Hepatocyte (in vitro differentiated cells): Measurements from ENCODE around the gene MAD1L1. TPM values are rescaled to one million over a fixed set of nuclear protein-coding genes. Genes with fewer than 3 reads are reported as not detected.
A peak's percentile ranks its signal among the peaks of the same experiment; 100 is the strongest.

ENCODE experiments used
- DNase-seq: peaks from one replicate; pipeline ENCODE4 v3.0.0-alpha.2; 2016; ENCODE audit warnings: low spot score
- H2AFZ ChIP-seq: fragments of 200-600 bp; sonication (generic); 2 replicates; pipeline ENCODE4 v1.6.0; 2016; ENCODE audit warnings: antibody characterized with exemption, mild to moderate bottlenecking
- H3K27ac ChIP-seq: fragments of 200-600 bp; sonication (generic); 2 replicates; pipeline ENCODE4 v1.5.1; 2016; ENCODE audit warnings: mild to moderate bottlenecking
- H3K27me3 ChIP-seq: fragments of 200-600 bp; sonication (generic); 2 replicates; pipeline ENCODE4 v1.6.1; 2016
- H3K36me3 ChIP-seq: fragments of 200-600 bp; sonication (generic); replicated peaks from 2 replicates; pipeline ENCODE4 v1.5.1; 2016; ENCODE audit warnings: low read depth; ENCODE audit not compliant: insufficient read depth
- H3K4me1 ChIP-seq: fragments of 200-600 bp; sonication (generic); 2 replicates; pipeline ENCODE4 v1.5.1; 2016; ENCODE audit warnings: mild to moderate bottlenecking, moderate library complexity; ENCODE audit not compliant: insufficient read depth
- H3K4me2 ChIP-seq: fragments of 200-600 bp; sonication (generic); 2 replicates; pipeline ENCODE4 v1.6.0; 2016
- H3K4me3 ChIP-seq: fragments of 200-600 bp; sonication (generic); 2 replicates; pipeline ENCODE4 v1.5.1; 2016; ENCODE audit warnings: mild to moderate bottlenecking
- H3K79me2 ChIP-seq: fragments of 200-600 bp; sonication (generic); 2 replicates; pipeline ENCODE4 v1.6.0; 2017; ENCODE audit warnings: mild to moderate bottlenecking
- H3K9me2 ChIP-seq: fragments of 200-600 bp; sonication (generic); replicated peaks from 2 replicates; pipeline ENCODE4 v1.6.0; 2017; ENCODE audit warnings: mild to moderate bottlenecking; ENCODE audit not compliant: insufficient read depth
- H3K9me3 ChIP-seq: fragments of 200-600 bp; sonication (generic); 2 replicates; pipeline ENCODE4 v1.5.1; 2016; ENCODE audit warnings: low read depth, mild to moderate bottlenecking
- H4K20me1 ChIP-seq: fragments of 200-600 bp; sonication (generic); 2 replicates; pipeline ENCODE4 v1.6.0; 2016; ENCODE audit warnings: mild to moderate bottlenecking; ENCODE audit not compliant: insufficient read depth, poor library complexity, severe bottlenecking
- EZH2 ChIP-seq: fragments of 200-600 bp; sonication (generic); IDR thresholded peaks from 2 replicates; pipeline ENCODE4 v1.6.1; 2016; ENCODE audit warnings: antibody characterized with exemption, mild to moderate bottlenecking, borderline replicate concordance
- EZH2phosphoT487 ChIP-seq: fragments of 200-600 bp; sonication (generic); IDR thresholded peaks from one replicate; pipeline ENCODE4 v1.6.1; 2018; ENCODE audit warnings: antibody characterized with exemption, mild to moderate bottlenecking, low read depth, moderate library complexity; ENCODE audit not compliant: unreplicated experiment, severe bottlenecking
- WGBS: methylation state at CpG from one replicate; pipeline ENCODE4 v1.1.6; 2016; ENCODE audit warnings: low lambda C conversion rate; ENCODE audit errors: missing lambda C conversion rate; 5-methylcytosine and 5-hydroxymethylcytosine counted together
- polyA plus RNA-seq: library from polyadenylated mRNA; unstranded; fragments of >200 nt; fragmentation: Nextera tagmentation; extraction: Ambion mirVana; gene quantifications from 2 replicates; pipeline ENCODE4 v1.2.1, GENCODE V29; 2016
- total RNA-seq: library from RNA; depleted of rRNA; stranded (reverse); fragments of >200 nt; gene quantifications from 2 replicates; pipeline ENCODE4 v1.2.3, GENCODE V29; 2014
- TF ChIP-seq, protein P1 (sequence below): fragments of 200-600 bp; sonication (generic); IDR thresholded peaks from 2 replicates; pipeline ENCODE4 v1.5.1; 2016; ENCODE audit warnings: antibody characterized with exemption, mild to moderate bottlenecking; ENCODE audit not compliant: poor library complexity

MAD1L1 gene
- total and polyA plus RNA-seq, 2 experiments from 2014 or later = 30.7 to 31.0 TPM

DNA sequence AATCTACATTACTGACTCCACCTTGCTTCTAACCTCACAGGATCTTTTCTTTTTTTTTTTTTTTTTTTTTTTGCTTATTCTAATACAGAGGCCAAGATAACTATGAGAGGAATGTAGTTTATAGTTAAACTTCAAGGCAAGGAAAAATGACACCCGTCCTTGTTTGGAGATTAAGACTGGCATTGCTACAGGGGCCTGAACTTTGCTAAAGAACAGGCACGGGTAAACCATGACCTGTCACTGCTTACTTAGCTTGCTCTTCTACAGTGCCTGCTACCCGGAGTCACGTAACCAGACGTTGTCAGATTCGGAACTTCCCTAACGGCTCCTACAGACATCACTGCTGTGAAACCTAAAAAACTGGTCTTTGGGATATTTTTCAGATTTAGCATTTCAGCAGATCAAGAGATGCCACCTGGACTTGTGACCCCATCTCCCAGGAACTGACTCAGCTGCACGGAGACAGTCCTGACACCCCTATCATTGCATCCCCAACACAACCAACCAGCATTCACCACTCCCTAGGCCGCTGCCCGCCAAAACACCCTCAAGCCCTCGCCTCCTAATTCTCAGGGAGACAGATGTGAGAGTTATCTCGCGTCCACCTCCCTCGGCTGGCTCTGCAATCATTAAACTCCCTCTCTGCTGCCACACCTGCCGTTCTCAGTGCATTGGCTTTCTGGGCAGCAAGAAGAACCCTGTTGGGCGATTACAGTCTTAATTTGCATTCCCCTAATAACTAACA is 27.5 kb downstream of the MAD1L1 start:
- no peaks in the 10 kb centered on the region for H4K20me1 ChIP-seq
- no peaks in the 10 kb centered on the region for H3K9me3 ChIP-seq
- no peaks in the 10 kb centered on the region for H3K9me2 ChIP-seq
- no peak overlapping the region for H3K4me3 ChIP-seq
- no peaks in the 10 kb centered on the region for H3K27me3 ChIP-seq
- no peak overlapping the region for H3K4me2 ChIP-seq
- DNase-seq = no peak
- H3K36me3 ChIP-seq = no peaks in the 10 kb centered on the region
- H2AFZ ChIP-seq = no peak overlapping the region
- WGBS = 69% methylated on average over 16 of the region's 16 CpGs
- TF ChIP-seq EZH2 = no peak
- TF ChIP-seq EZH2phosphoT487 = no peak
- TF ChIP-seq, protein P1, sequence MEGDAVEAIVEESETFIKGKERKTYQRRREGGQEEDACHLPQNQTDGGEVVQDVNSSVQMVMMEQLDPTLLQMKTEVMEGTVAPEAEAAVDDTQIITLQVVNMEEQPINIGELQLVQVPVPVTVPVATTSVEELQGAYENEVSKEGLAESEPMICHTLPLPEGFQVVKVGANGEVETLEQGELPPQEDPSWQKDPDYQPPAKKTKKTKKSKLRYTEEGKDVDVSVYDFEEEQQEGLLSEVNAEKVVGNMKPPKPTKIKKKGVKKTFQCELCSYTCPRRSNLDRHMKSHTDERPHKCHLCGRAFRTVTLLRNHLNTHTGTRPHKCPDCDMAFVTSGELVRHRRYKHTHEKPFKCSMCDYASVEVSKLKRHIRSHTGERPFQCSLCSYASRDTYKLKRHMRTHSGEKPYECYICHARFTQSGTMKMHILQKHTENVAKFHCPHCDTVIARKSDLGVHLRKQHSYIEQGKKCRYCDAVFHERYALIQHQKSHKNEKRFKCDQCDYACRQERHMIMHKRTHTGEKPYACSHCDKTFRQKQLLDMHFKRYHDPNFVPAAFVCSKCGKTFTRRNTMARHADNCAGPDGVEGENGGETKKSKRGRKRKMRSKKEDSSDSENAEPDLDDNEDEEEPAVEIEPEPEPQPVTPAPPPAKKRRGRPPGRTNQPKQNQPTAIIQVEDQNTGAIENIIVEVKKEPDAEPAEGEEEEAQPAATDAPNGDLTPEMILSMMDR = no peak
- no peak overlapping the region for H3K27ac ChIP-seq
- peaks cover 25% of the 10 kb centered on the region for H3K4me1 ChIP-seq
- no peaks in the 10 kb centered on the region for H3K79me2 ChIP-seq

GRCh38 chr7:2204446-2204845 is 28.3 kb downstream of the MAD1L1 start:
- no peak for DNase-seq
- Histone ChIP-seq H3K4me1 (peaks cover 25% of the 10 kb centered on the region), H3K9me3 (no peaks in the 10 kb centered on the region), H3K36me3 (no peaks in the 10 kb centered on the region), H3K4me2 (no peak overlapping the region), H3K9me2 (no peaks in the 10 kb centered on the region), H3K27ac (no peak overlapping the region), H4K20me1 (no peaks in the 10 kb centered on the region), H3K27me3 (no peaks in the 10 kb centered on the region), H3K79me2 (no peaks in the 10 kb centered on the region), H2AFZ (no peak overlapping the region), H3K4me3 (no peak overlapping the region)
- TF ChIP-seq EZH2phosphoT487 (no peak), EZH2 (no peak)
- TF ChIP-seq, protein P1 = no peak
- WGBS = 87% methylated on average over 11 of the region's 11 CpGs

DNA sequence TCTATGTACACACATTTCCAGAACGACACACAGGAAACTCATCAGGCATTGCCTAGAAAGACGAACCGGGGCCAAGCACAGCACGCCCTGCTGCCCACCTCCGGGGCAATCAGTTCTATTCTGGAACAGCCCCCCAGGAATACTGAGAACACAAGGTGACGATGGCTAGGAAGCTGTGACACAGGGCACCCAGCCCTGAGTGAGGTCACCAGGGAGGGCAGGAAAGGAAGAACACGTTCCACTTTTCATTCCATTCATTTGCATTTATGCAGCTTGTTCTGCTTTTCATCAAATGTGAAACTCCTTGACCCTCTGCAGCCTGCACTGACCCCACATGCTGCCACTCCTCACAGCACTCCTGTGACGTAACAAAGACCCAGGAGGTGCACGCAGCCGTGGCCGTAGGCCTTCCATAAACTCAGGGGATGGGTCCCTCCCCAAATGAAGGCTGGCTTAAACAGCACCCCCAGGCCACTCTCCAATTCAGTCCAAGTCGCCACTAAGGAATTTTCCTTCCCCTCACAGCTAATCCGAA is 28.9 kb downstream of the MAD1L1 start:
- no peak for DNase-seq
- no peak for TF ChIP-seq EZH2phosphoT487
- TF ChIP-seq, protein P1 = no peak
- TF ChIP-seq EZH2 = no peak
- no peaks in the 10 kb centered on the region for H3K9me3 ChIP-seq
- H3K27ac ChIP-seq = no peak overlapping the region
- WGBS = 51% methylated on average over 13 of the region's 13 CpGs
- H2AFZ ChIP-seq = no peak overlapping the region
- no peaks in the 10 kb centered on the region for H3K36me3 ChIP-seq
- H3K4me1 ChIP-seq = peaks cover 25% of the 10 kb centered on the region
- H3K79me2 ChIP-seq = no peaks in the 10 kb centered on the region
- H3K27me3 ChIP-seq = no peaks in the 10 kb centered on the region
- no peaks in the 10 kb centered on the region for H4K20me1 ChIP-seq
- H3K4me2 ChIP-seq = peak overlapping the region; percentile 34
- no peak overlapping the region for H3K4me3 ChIP-seq
- no peaks in the 10 kb centered on the region for H3K9me2 ChIP-seq
